Activated CD4-positive, alpha-beta memory T cell treated with anti-CD3 and anti-CD28 coated beads, Interleukin-2, amount 10 ng/mL, durations not matched to agents 7 days and 5 days (primary cell): ENCODE measurements around the gene TJP3. TPM values are rescaled to one million over a fixed set of nuclear protein-coding genes. Genes with fewer than 3 reads are reported as not detected.
A peak's percentile ranks its signal among the peaks of the same experiment; 100 is the strongest.

Experiments used
- CTCF ChIA-PET: fragments of 350-600 bp; sonication (Branson Sonifier 250); formaldehyde crosslinking; loops from one replicate; lab custom pipeline; 2021; ENCODE audit warnings: antibody characterized with exemption, inconsistent platforms; lab: Charles Lee
- POLR2A ChIA-PET: fragments of 350-600 bp; sonication (Branson Sonifier 250); formaldehyde crosslinking; loops from one replicate; lab custom pipeline; 2021; ENCODE audit warnings: antibody characterized with exemption; lab: Charles Lee
- DNase-seq: peaks from one replicate; pipeline ENCODE4 v3.0.0-alpha.2; 2020
- H3K27ac Mint-ChIP-seq: one replicate; pipeline ENCODE4 v1.8.0; 2021; ENCODE audit warnings: mild to moderate bottlenecking, mixed read lengths
- H3K27me3 Mint-ChIP-seq: one replicate; pipeline ENCODE4 v1.8.0; 2021; ENCODE audit warnings: mixed read lengths
- H3K36me3 Mint-ChIP-seq: one replicate; pipeline ENCODE4 v1.8.0; 2021; ENCODE audit warnings: low read depth, mixed read lengths
- H3K4me1 Mint-ChIP-seq: one replicate; pipeline ENCODE4 v1.8.0; 2021; ENCODE audit warnings: mixed read lengths
- H3K4me3 Mint-ChIP-seq: one replicate; pipeline ENCODE4 v1.8.0; 2021; ENCODE audit warnings: mild to moderate bottlenecking, mixed read lengths
- H3K9me3 Mint-ChIP-seq: one replicate; pipeline ENCODE4 v1.8.0; 2021; ENCODE audit warnings: mixed read lengths
- total RNA-seq, 2 experiments: library from RNA; stranded (reverse); gene quantifications; one replicate each; pipeline ENCODE4 v1.2.3, GENCODE V29; 2021

The TJP3 gene
- total RNA-seq, 2 experiments from 2014 or later: 1.4 to 1.7 TPM

- peaks cover 2% of the 10 kb centered on the region for H3K4me1 Mint-ChIP-seq
- H3K27ac Mint-ChIP-seq: no peak overlapping the region
- H3K4me3 Mint-ChIP-seq: no peak overlapping the region
- H3K36me3 Mint-ChIP-seq: no peaks in the 10 kb centered on the region
- DNase-seq: no peak
- no peaks in the 10 kb centered on the region for H3K9me3 Mint-ChIP-seq
- CTCF ChIA-PET: no interaction called here
- POLR2A ChIA-PET: no interaction called here
- no peaks in the 10 kb centered on the region for H3K27me3 Mint-ChIP-seq
These were observed 30.0 kb upstream of the TJP3 start for GRCh38 chr19:3678188-3678587.

GRCh38 chr19:3679138-3679537, 29.0 kb upstream of the TJP3 start:
- ChIA-PET CTCF (no interaction called here), POLR2A (no interaction called here)
- no peak overlapping the region for H3K4me3 Mint-ChIP-seq
- peaks cover 3% of the 10 kb centered on the region for H3K9me3 Mint-ChIP-seq
- peaks cover 2% of the 10 kb centered on the region for H3K4me1 Mint-ChIP-seq
- H3K27ac Mint-ChIP-seq: no peak overlapping the region
- H3K36me3 Mint-ChIP-seq: peaks cover 3% of the 10 kb centered on the region
- no peaks in the 10 kb centered on the region for H3K27me3 Mint-ChIP-seq
- no peak for DNase-seq

- Mint-ChIP-seq H3K9me3 (peaks cover 5% of the 10 kb centered on the region), H3K27ac (no peak overlapping the region), H3K36me3 (peaks cover 6% of the 10 kb centered on the region), H3K27me3 (no peaks in the 10 kb centered on the region), H3K4me1 (peaks cover 2% of the 10 kb centered on the region), H3K4me3 (no peak overlapping the region)
- POLR2A ChIA-PET: no interaction called here
- no peak for DNase-seq
- CTCF ChIA-PET: no interaction called here
These were observed 28.6 kb upstream of the TJP3 start for GRCh38 chr19:3679581-3679980.

GRCh38 chr19:3680939-3681338, 27.2 kb upstream of the TJP3 start:
- Mint-ChIP-seq H3K4me1 (peaks cover 2% of the 10 kb centered on the region), H3K4me3 (no peak overlapping the region), H3K36me3 (peaks cover 12% of the 10 kb centered on the region), H3K9me3 (peaks cover 10% of the 10 kb centered on the region), H3K27me3 (no peaks in the 10 kb centered on the region), H3K27ac (no peak overlapping the region)
- POLR2A ChIA-PET: no interaction called here
- DNase-seq: no peak
- CTCF ChIA-PET: no interaction called here

GRCh38 chr19:3682286-3682685, 25.9 kb upstream of the TJP3 start:
- no peak for DNase-seq
- POLR2A ChIA-PET: no interaction called here
- Mint-ChIP-seq H3K27me3 (no peaks in the 10 kb centered on the region), H3K4me1 (peaks cover 5% of the 10 kb centered on the region), H3K36me3 (peaks cover 12% of the 10 kb centered on the region), H3K27ac (no peak overlapping the region), H3K9me3 (peaks cover 10% of the 10 kb centered on the region), H3K4me3 (no peak overlapping the region)
- CTCF ChIA-PET: no interaction called here

GRCh38 chr19:3682741-3683404, 25.3 kb upstream of the TJP3 start:
- CTCF ChIA-PET: no interaction called here
- Mint-ChIP-seq H3K27ac (no peak overlapping the region), H3K4me1 (peaks cover 8% of the 10 kb centered on the region), H3K9me3 (peaks cover 10% of the 10 kb centered on the region), H3K27me3 (no peaks in the 10 kb centered on the region), H3K36me3 (peaks cover 12% of the 10 kb centered on the region), H3K4me3 (no peak overlapping the region)
- no peak for DNase-seq
- POLR2A ChIA-PET: no interaction called here

- POLR2A ChIA-PET: no interaction called here
- peaks cover 12% of the 10 kb centered on the region for H3K36me3 Mint-ChIP-seq
- peaks cover 10% of the 10 kb centered on the region for H3K9me3 Mint-ChIP-seq
- H3K4me3 Mint-ChIP-seq: no peak overlapping the region
- H3K4me1 Mint-ChIP-seq: peaks cover 10% of the 10 kb centered on the region
- DNase-seq: no peak
- CTCF ChIA-PET: interaction anchor here (0.5 kb wide), 1 partner anchor 392 kb away, joined by 8 read pairs; no protein-coding TSS in a partner anchor
- no peak overlapping the region for H3K27ac Mint-ChIP-seq
- H3K27me3 Mint-ChIP-seq: peaks cover 2% of the 10 kb centered on the region
These were observed 24.7 kb upstream of the TJP3 start for GRCh38 chr19:3683405-3684053.

GRCh38 chr19:3684054-3684816, 23.9 kb upstream of the TJP3 start:
- Mint-ChIP-seq H3K4me3 (no peak overlapping the region), H3K4me1 (peaks cover 13% of the 10 kb centered on the region), H3K36me3 (peaks cover 12% of the 10 kb centered on the region), H3K27ac (no peak overlapping the region), H3K27me3 (peaks cover 2% of the 10 kb centered on the region), H3K9me3 (peaks cover 10% of the 10 kb centered on the region)
- no peak for DNase-seq
- ChIA-PET POLR2A (no interaction called here), CTCF (no interaction called here)

- no peak for DNase-seq
- H3K36me3 Mint-ChIP-seq: peaks cover 12% of the 10 kb centered on the region
- H3K9me3 Mint-ChIP-seq: peaks cover 10% of the 10 kb centered on the region
- CTCF ChIA-PET: no interaction called here
- H3K4me1 Mint-ChIP-seq: peaks cover 17% of the 10 kb centered on the region
- H3K4me3 Mint-ChIP-seq: no peak overlapping the region
- no peak overlapping the region for H3K27ac Mint-ChIP-seq
- POLR2A ChIA-PET: no interaction called here
- H3K27me3 Mint-ChIP-seq: peaks cover 4% of the 10 kb centered on the region
These were observed 23.3 kb upstream of the TJP3 start for GRCh38 chr19:3684817-3685410.

- Mint-ChIP-seq H3K36me3 (peaks cover 14% of the 10 kb centered on the region), H3K4me3 (peak overlapping the region; percentile 43), H3K4me1 (peaks cover 36% of the 10 kb centered on the region), H3K27ac (no peak overlapping the region), H3K27me3 (peaks cover 4% of the 10 kb centered on the region), H3K9me3 (peaks cover 10% of the 10 kb centered on the region)
- POLR2A ChIA-PET: interaction anchor here (1.0 to 1.3 kb wide), 3 partner anchors 10 to 13 kb away, joined by 3 to 4 read pairs (median 3); no protein-coding TSS in a partner anchor
- no peak for DNase-seq
- CTCF ChIA-PET: no interaction called here
These were observed 20.8 kb upstream of the TJP3 start for GRCh38 chr19:3687393-3687773.

GRCh38 chr19:3687774-3688706, 20.1 kb upstream of the TJP3 start:
- peak; percentile 40 for DNase-seq
- Mint-ChIP-seq H3K27ac (no peak overlapping the region), H3K27me3 (peaks cover 4% of the 10 kb centered on the region), H3K4me1 (peaks cover 39% of the 10 kb centered on the region), H3K36me3 (peaks cover 14% of the 10 kb centered on the region), H3K4me3 (peak overlapping the region; percentile 39), H3K9me3 (peaks cover 10% of the 10 kb centered on the region)
- CTCF ChIA-PET: no interaction called here
- POLR2A ChIA-PET: interaction anchor here (0.5 to 1.3 kb wide), 4 partner anchors 10 to 130 kb away, joined by 3 to 4 read pairs (median 3); no protein-coding TSS in a partner anchor
